ENCODE results near the gene LHFPL6.

Gene LHFPL6

GRCh38 chr13:39469676-39470075, 133.3 kb downstream of the LHFPL6 start:
- Histone ChIP-seq H3K27ac (ENCODE audit: low read depth, low read length, poor library complexity, severe bottlenecking) (no peak overlapping the region), H4K20me1 (ENCODE audit: insufficient read depth, low read length) (no peaks in the 10 kb centered on the region), H3K9me3 (ENCODE audit: low read length) (no peaks in the 10 kb centered on the region), H3K9me2 (ENCODE audit: low read depth, low read length) (no peaks in the 10 kb centered on the region), H3F3A (ENCODE audit: insufficient read depth, low read length) (no peaks in the 10 kb centered on the region), H3K4me3 (ENCODE audit: low read depth, low read length, poor library complexity, severe bottlenecking) (no peak overlapping the region), H3K36me3 (ENCODE audit: insufficient read depth, low read length) (no peaks in the 10 kb centered on the region), H3K9ac (ENCODE audit: low read length) (no peak overlapping the region), H3K79me2 (ENCODE audit: insufficient read depth, low read length) (no peaks in the 10 kb centered on the region), H2AFZ (ENCODE audit: low read length) (no peak overlapping the region), H3K4me2 (ENCODE audit: low read length) (no peak overlapping the region), H3K27me3 (ENCODE audit: insufficient read depth, low read length) (no peaks in the 10 kb centered on the region), H3K4me1 (ENCODE audit: insufficient read depth, low read length, severe bottlenecking) (no peaks in the 10 kb centered on the region)
- TF ChIP-seq CTCF (IDR thresholded peaks at IDR 0.05; ENCODE audit: low read length) = no peak
- no peak for TF ChIP-seq EZH2 (IDR thresholded peaks at IDR 0.05; ENCODE audit: borderline replicate concordance, low read length)

DNA sequence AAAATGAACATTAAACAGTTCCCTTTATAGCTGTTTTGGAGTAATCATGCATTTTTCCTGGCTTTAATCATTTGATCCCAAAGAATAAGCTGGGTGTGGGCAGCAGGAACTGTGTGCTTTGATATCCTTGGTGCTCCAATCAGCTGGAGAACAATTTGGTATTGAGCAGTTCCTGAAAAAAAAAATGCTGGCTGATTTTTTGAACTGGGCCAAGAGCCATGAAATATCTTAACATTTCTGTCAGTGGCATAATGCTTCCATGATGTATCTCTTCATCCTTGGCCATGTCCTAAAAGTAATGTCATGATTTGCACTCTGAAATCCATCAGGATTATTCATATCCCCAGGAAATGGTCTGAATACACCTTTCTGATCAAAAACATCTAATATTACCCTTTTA, 134.7 kb downstream of the LHFPL6 start:
- Histone ChIP-seq H2AFZ (ENCODE audit: low read length) (no peak overlapping the region), H3K79me2 (ENCODE audit: insufficient read depth, low read length) (no peaks in the 10 kb centered on the region), H3K36me3 (ENCODE audit: insufficient read depth, low read length) (no peaks in the 10 kb centered on the region), H3K4me3 (ENCODE audit: low read depth, low read length, poor library complexity, severe bottlenecking) (no peak overlapping the region), H4K20me1 (ENCODE audit: insufficient read depth, low read length) (no peaks in the 10 kb centered on the region), H3K4me2 (ENCODE audit: low read length) (no peak overlapping the region), H3K4me1 (ENCODE audit: insufficient read depth, low read length, severe bottlenecking) (no peaks in the 10 kb centered on the region), H3K9me3 (ENCODE audit: low read length) (no peaks in the 10 kb centered on the region), H3K9ac (ENCODE audit: low read length) (no peak overlapping the region), H3K9me2 (ENCODE audit: low read depth, low read length) (no peaks in the 10 kb centered on the region), H3F3A (ENCODE audit: insufficient read depth, low read length) (no peaks in the 10 kb centered on the region), H3K27me3 (ENCODE audit: insufficient read depth, low read length) (no peaks in the 10 kb centered on the region), H3K27ac (ENCODE audit: low read depth, low read length, poor library complexity, severe bottlenecking) (no peak overlapping the region)
- no peak for TF ChIP-seq EZH2 (IDR thresholded peaks at IDR 0.05; ENCODE audit: borderline replicate concordance, low read length)
- no peak for TF ChIP-seq CTCF (IDR thresholded peaks at IDR 0.05; ENCODE audit: low read length)

DNA sequence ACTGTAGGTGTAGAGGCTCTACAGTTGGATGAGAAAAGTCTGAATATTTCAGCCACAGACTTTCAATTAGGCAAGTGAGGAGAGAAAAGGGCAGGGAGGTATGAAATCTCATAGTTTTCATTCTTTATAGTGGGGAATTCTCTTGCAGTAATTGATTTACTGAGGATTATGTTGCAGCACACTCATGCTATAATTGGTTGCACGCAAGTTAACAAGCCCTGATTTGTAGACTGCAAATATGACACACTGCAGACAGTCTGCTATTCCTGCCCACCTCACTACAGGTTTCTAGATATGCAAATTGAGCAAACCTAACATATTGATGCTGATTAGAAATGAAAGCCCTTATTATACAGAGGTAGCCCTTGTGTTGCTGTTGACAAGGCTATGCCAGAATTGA, 139.4 kb downstream of the LHFPL6 start:
- Histone ChIP-seq H3K9ac (ENCODE audit: low read length) (no peak overlapping the region), H3K4me1 (ENCODE audit: insufficient read depth, low read length, severe bottlenecking) (no peaks in the 10 kb centered on the region), H3K36me3 (ENCODE audit: insufficient read depth, low read length) (no peaks in the 10 kb centered on the region), H3K4me2 (ENCODE audit: low read length) (no peak overlapping the region), H4K20me1 (ENCODE audit: insufficient read depth, low read length) (no peaks in the 10 kb centered on the region), H3K9me2 (ENCODE audit: low read depth, low read length) (no peaks in the 10 kb centered on the region), H3K4me3 (ENCODE audit: low read depth, low read length, poor library complexity, severe bottlenecking) (no peak overlapping the region), H3K9me3 (ENCODE audit: low read length) (no peaks in the 10 kb centered on the region), H3K27me3 (ENCODE audit: insufficient read depth, low read length) (no peaks in the 10 kb centered on the region), H3K79me2 (ENCODE audit: insufficient read depth, low read length) (no peaks in the 10 kb centered on the region), H3K27ac (ENCODE audit: low read depth, low read length, poor library complexity, severe bottlenecking) (no peak overlapping the region), H3F3A (ENCODE audit: insufficient read depth, low read length) (no peaks in the 10 kb centered on the region), H2AFZ (ENCODE audit: low read length) (no peak overlapping the region)
- TF ChIP-seq EZH2 (IDR thresholded peaks at IDR 0.05; ENCODE audit: borderline replicate concordance, low read length) = no peak
- TF ChIP-seq CTCF (IDR thresholded peaks at IDR 0.05; ENCODE audit: low read length) = no peak

Measured in OCI-LY1 (cell line).